Mesothelial cell of epicardium (in vitro differentiated cells): ENCODE measurements around the gene ZNF444. TPM values are rescaled to one million over a fixed set of nuclear protein-coding genes. Genes with fewer than 3 reads are reported as not detected.
"Not testable (repeated sequence)": the region's sequence is repeated elsewhere in the genome, so short reads cannot be mapped to it uniquely, and the experiment has no call there.

Experiments used
- DNase-seq, 2 experiments: peaks; one replicate each; pipeline ENCODE4 v3.0.0; 2021; ENCODE audit warnings: low spot score in 2 of 2; ENCODE audit not compliant: unreplicated experiment in 2 of 2
- H3K27ac Mint-ChIP-seq: 2 replicates; pipeline ENCODE4 v1.8.0; 2021; ENCODE audit warnings: mixed read lengths
- H3K27me3 Mint-ChIP-seq: 2 replicates; pipeline ENCODE4 v1.8.0; 2021; ENCODE audit warnings: low read depth, mixed read lengths
- H3K36me3 Mint-ChIP-seq: 2 replicates; pipeline ENCODE4 v1.8.0; 2021; ENCODE audit warnings: mixed read lengths
- H3K4me1 Mint-ChIP-seq: 2 replicates; pipeline ENCODE4 v1.8.0; 2021; ENCODE audit warnings: mixed read lengths
- H3K4me3 Mint-ChIP-seq: 2 replicates; pipeline ENCODE4 v1.8.0; 2021; ENCODE audit warnings: mild to moderate bottlenecking, moderate library complexity, mixed read lengths
- H3K9me3 Mint-ChIP-seq: 2 replicates; pipeline ENCODE4 v1.8.0; 2021; ENCODE audit warnings: mixed read lengths
- total RNA-seq: library from RNA; stranded (reverse); gene quantifications from 3 replicates; pipeline ENCODE4 v1.2.1, GENCODE V29; 2021
- TF ChIP-seq, protein P1 (sequence below): fragments of 200-600 bp; sonication (generic); IDR thresholded peaks from one replicate; pipeline ENCODE4 v1.5.0; 2021; ENCODE audit warnings: antibody characterized with exemption; ENCODE audit not compliant: unreplicated experiment

ZNF444 gene
- total RNA-seq, 1 donor from 2014 or later: 63.6 TPM

DNA sequence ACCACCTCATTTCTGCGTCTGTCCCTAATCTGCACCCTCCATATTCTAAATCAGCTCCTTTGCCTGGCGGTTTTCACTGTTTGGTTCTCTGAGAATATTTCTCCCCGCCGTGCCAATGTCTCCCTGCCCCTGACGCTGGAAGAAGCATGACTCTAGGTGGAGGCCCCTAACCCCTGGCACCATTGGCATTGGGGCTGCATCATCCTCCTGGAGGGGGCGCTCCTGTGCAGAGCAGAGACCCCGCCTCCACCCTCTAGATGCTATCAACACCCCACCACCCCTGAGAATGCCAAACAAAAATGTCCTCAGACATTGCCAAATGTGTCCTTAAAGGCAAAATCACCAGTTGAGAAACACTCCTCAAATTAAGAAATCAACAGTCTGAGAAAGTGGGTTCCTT is 50.0 kb downstream of the ZNF444 start:
- no peaks in the 10 kb centered on the region for H3K36me3 Mint-ChIP-seq
- no peak overlapping the region for H3K27ac Mint-ChIP-seq
- TF ChIP-seq, protein P1, sequence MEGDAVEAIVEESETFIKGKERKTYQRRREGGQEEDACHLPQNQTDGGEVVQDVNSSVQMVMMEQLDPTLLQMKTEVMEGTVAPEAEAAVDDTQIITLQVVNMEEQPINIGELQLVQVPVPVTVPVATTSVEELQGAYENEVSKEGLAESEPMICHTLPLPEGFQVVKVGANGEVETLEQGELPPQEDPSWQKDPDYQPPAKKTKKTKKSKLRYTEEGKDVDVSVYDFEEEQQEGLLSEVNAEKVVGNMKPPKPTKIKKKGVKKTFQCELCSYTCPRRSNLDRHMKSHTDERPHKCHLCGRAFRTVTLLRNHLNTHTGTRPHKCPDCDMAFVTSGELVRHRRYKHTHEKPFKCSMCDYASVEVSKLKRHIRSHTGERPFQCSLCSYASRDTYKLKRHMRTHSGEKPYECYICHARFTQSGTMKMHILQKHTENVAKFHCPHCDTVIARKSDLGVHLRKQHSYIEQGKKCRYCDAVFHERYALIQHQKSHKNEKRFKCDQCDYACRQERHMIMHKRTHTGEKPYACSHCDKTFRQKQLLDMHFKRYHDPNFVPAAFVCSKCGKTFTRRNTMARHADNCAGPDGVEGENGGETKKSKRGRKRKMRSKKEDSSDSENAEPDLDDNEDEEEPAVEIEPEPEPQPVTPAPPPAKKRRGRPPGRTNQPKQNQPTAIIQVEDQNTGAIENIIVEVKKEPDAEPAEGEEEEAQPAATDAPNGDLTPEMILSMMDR: no peak
- no peaks in the 10 kb centered on the region for H3K9me3 Mint-ChIP-seq
- H3K27me3 Mint-ChIP-seq: peaks cover 6% of the 10 kb centered on the region
- H3K4me3 Mint-ChIP-seq: no peak overlapping the region
- no peaks in the 10 kb centered on the region for H3K4me1 Mint-ChIP-seq
- DNase-seq: no peak

DNA sequence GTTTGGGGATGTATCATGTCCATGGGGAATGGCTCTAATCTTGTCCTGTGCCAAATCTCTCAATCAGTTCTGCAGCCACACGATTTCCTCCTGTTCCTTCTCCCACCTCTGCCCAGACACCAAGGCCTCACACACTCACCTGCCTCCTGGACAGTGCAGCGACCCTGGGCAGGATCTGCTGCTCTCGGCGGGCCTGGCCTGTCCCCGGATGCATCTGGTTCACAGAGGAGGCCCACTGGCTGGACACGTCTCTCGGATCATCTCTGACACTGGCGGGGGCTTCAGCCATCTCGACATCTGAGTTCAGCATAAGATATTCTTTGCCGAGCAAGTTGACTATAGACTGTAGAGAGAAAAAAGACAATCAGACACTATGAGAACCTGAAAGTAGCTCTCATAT is 50.6 kb downstream of the ZNF444 start:
- DNase-seq: no peak
- H3K4me3 Mint-ChIP-seq: no peak overlapping the region
- H3K36me3 Mint-ChIP-seq: no peaks in the 10 kb centered on the region
- no peaks in the 10 kb centered on the region for H3K4me1 Mint-ChIP-seq
- H3K27me3 Mint-ChIP-seq: peaks cover 6% of the 10 kb centered on the region
- no peaks in the 10 kb centered on the region for H3K9me3 Mint-ChIP-seq
- no peak overlapping the region for H3K27ac Mint-ChIP-seq
- TF ChIP-seq, protein P1: no peak

DNA sequence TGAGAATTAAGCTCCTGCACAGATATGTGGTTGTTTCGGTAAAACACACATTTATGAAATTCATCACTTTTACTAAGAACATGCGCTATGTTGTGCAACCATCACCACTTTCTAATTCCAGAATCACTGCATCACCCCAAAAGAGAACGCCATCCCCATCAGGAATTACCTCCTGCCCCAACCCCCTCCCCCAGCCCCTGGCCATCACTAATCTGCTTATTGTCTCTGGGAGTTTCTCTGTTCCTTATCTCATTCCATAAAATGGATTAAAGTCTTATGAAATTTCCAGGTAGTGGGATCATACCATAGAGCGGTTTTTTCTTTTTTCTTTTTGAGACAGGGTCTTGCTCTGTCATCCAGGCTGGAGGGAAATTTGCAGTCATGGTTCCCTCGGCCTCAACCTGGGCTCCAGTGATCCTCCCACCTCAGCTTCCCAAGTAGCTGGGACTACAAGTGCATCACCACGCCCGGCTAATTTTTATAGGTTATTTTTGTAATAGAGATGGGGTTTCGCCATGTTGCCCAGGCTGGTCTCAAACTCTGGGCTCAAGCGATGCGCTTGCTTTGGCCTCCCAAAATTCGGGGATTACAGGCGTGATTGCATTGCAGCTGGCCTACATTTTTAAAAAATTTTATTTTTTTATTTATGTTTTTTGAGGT is 53.0 kb downstream of the ZNF444 start:
- TF ChIP-seq, protein P1: no peak
- Mint-ChIP-seq H3K4me3 (no peak overlapping the region), H3K4me1 (no peaks in the 10 kb centered on the region), H3K27me3 (peaks cover 6% of the 10 kb centered on the region), H3K27ac (no peak overlapping the region), H3K36me3 (no peaks in the 10 kb centered on the region), H3K9me3 (no peaks in the 10 kb centered on the region)
- no peak for DNase-seq

DNA sequence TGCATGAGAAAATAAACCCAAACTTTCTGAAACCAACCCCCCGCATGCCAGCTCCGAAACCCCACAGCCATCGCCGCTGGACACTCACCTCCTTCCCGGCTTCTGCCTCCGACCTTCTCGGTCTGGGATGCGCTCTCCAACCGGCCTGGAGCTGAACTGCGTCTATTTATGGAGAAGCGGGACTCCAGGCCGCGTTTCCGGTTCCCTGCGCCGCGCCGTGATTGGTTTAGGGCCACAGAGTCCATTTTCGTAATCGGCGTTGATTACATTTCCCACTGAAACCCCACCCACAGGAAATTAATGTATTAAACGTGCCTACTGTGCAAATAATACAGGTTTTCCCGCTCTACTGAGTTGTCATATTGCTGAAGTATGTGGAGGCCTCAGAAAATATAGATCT is 56.6 kb downstream of the ZNF444 start, which contains the start of gene ZSCAN5B:
Gene ZSCAN5B (minus strand): TSS at position 138 of the 400 bp plus-strand sequence. CDS start 4,731 bp downstream, outside the sequence.
- H3K36me3 Mint-ChIP-seq, H3K4me1 Mint-ChIP-seq, H3K27ac Mint-ChIP-seq, H3K9me3 Mint-ChIP-seq, H3K27me3 Mint-ChIP-seq, DNase-seq, H3K4me3 Mint-ChIP-seq: not testable (repeated sequence)

DNA sequence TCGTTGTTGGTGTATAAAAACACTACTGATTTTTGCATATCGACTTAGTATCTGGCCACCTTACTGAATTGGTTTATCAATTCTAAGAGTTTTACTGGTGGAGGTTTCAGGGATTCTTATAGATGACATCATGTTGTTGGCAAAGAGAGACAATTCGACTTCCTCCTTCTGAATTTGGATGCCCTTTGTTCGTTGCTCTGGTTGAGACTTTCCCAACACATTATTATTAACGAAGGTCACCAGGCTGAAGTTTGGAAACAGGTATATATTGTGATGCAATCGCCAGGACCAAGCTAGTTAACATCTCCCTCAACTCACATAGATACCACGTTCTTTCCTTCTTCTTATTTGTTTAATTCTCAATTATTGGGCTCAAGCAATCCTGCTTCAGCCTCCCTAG is 58.6 kb downstream of the ZNF444 start:
- TF ChIP-seq, protein P1: no peak
- Mint-ChIP-seq H3K4me1 (no peaks in the 10 kb centered on the region), H3K9me3 (no peaks in the 10 kb centered on the region), H3K36me3 (no peaks in the 10 kb centered on the region), H3K27me3 (peaks cover 12% of the 10 kb centered on the region), H3K4me3 (no peak overlapping the region), H3K27ac (no peak overlapping the region)
- DNase-seq: no peak

DNA sequence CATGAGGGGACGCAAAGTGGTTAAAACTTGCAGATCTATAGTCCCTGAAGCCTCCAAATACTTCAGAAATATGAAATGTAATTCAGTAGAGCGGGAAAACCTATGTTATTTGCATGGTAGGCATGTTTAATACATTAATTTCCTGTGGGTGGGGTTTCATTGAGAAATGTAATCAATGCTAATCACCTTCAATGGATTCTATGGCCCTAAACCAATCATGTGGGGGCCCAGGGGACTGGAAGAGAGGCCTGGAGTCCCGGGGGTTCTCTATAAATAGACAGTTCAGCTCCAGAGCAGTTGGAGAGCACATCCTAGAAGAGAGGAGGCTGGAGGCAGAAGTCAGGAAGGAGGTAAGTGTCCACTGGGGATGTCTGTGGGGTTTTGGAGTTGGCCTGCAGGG is 60.9 kb downstream of the ZNF444 start, which contains the start of gene ZSCAN5C:
Gene ZSCAN5C (plus strand): TSS at position 301 of the 400 bp plus-strand sequence. CDS start 3,641 bp downstream, outside the sequence.
- peaks cover 18% of the 10 kb centered on the region for H3K27me3 Mint-ChIP-seq
- no peak within 1 kb of the TSS for H3K4me3 Mint-ChIP-seq
- no peaks in the 10 kb centered on the region for H3K9me3 Mint-ChIP-seq
- TF ChIP-seq, protein P1: no peak
- H3K4me1 Mint-ChIP-seq: no peaks in the 10 kb centered on the region
- no peak within 1 kb of the TSS for H3K27ac Mint-ChIP-seq
- H3K36me3 Mint-ChIP-seq: no peaks in the 10 kb centered on the region
- no peak for DNase-seq

DNA sequence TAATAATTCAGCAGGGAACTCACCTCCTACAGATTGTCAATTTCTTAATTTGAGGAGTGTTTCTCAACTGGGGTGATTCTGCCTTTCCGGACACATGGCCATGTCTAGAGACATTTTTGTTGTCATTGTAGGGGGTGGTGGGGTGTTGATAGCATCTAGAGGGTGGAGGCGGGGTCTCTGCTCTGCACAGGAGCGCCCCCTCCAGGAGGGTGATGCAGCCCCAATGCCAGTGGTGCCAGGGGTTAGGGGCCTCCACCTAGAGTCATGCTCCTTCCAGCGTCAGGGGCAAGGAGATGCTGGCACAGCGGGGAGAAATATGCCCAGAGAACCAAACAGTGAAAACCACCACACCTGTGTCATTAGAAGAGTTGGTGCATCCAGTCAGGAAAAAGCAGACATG is 66.5 kb downstream of the ZNF444 start:
- H3K4me1 Mint-ChIP-seq, H3K4me3 Mint-ChIP-seq, H3K27ac Mint-ChIP-seq, DNase-seq, H3K36me3 Mint-ChIP-seq, H3K9me3 Mint-ChIP-seq: not testable (repeated sequence)
- H3K27me3 Mint-ChIP-seq: peaks cover 12% of the 10 kb centered on the region
